CD4-positive, alpha-beta T cell treated with Interleukin-17A for 1 hour (primary cell): ENCODE measurements around the gene COL18A1.

Experiments used
- DNase-seq: peaks from one replicate; pipeline ENCODE4 v3.0.0-alpha.2; 2020

Gene COL18A1

GRCh38 chr21:45383615-45384201, 21.3 kb upstream of the COL18A1 start:
- DNase-seq = no peak

GRCh38 chr21:45384656-45385548, 20.1 kb upstream of the COL18A1 start:
- no peak for DNase-seq

DNA sequence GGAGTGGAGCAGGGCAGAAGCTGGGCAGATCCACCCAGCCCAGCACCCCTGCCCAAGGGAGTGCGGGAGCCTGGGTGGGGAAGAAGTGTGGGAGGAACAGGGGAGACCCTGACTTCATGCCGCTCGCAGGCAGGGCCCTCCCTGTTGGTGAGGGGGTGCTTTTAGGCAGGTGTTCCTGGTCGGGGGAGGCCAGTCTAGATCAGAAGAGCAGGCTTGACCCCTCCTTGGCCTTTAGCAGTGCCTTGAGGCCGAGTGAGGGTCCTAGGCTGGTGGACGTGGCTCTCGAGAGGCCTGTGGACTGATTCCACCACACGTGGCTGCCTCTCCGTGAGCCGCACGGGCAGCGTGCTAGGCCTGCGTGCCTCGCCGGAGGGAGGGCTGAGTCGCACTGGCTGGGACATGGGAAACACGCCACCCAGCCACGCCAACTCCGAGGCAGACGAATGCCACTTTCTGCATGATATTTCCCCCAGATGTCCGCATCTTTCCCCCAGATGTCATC, 19.4 kb upstream of the COL18A1 start:
- DNase-seq = no peak

DNA sequence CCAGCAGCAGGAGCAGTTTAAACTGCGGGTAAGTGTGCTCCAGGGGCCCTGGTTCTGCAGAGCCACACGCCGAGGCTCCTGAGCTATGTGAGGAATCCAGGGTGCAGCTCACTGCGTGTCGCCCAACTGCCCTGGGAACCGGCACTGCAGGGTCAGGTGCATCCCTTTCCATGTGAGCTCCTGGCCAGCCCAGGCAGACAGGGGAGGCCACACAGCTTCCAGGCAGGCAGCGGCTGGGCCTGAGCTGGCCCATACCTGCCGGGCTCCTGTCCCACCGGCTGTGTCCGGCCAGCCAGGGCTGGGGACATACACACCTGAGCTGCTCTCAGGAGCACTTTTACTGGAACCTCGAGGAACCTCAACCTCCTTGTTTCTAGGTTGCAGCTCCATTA, 18.6 kb upstream of the COL18A1 start:
- no peak for DNase-seq

DNA sequence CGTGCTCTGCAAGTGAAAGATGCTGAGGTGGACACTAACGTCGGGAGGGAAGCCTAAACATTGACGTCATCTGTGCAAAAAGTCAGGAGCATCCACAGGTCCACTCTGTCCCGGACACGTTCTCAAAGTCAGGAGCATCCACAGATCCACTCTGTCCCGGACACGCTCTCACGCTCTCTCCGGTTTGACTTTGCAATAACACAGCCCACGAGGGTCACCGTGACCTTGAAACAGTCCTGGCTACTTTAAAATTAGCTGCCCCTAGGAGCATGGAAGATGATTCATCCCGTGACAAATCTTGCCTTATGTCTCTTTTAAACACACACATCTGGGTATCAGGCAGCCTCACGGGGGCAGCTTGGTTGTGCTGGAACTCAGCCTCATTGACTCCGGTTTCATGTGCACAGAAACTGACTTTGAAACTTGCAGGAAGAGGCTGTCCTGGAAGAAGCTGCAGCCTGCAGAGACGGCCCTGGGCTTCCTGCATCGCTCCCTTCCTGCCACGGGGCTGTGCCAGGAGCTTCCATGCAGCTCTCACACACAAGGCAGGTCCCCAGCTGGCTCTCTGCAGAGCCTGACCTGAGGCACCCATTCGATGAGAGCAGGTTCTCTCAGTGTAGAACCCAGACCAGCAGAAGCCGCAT, 18.1 kb upstream of the COL18A1 start:
- DNase-seq = no peak

DNA sequence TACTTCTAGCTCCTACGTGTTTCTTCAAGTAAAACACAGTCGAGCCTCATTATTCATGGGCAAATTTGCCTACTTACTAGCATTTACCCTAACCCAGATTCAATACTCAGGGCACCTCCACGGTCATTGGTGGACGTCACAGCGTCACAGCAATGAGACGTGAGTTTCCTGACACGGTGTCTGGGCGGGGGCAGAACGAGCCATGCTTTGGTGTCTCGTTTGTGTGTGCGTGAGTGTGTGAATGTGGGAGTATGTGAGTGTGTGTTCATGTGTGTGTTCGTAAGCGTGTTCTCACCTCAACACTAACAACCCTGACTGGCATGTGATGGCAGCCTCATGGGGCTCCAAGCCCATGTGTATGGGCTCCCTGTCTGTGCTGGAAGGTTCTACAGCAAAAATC, 17.5 kb upstream of the COL18A1 start:
- no peak for DNase-seq

GRCh38 chr21:45388011-45388521, 16.9 kb upstream of the COL18A1 start:
- DNase-seq = no peak

DNA sequence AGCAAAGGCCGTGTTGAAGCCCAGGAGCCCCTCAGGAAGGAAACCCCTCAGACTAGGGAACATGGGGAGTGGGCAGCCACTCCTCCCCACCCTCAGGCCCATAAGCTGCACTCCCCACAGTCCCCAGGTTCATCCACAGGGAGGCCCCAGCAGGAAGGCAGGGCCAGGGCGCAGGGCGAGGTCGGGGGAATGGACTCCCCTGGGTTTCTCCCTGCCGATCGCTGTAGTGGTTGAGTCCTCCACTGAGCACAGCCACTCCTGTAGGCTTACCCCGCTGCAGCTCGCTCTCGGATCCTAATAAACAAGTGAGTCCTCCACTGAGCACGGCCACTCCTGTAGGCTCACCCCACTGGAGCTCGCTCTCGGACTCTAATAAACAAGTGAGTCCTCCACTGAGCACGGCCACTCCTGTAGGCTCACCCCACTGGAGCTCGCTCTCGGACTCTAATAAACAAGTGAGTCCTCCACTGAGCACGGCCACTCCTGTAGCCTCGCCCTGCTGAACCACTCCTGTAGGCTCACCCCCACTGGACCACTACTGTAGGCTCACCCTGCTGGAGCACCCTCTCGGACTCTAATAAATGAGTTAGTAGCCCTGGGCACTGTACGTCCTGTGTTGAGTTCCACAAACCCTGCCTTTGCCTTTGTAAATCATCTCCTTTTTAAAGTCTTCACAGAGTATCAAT, 16.2 kb upstream of the COL18A1 start:
- DNase-seq = no peak

DNA sequence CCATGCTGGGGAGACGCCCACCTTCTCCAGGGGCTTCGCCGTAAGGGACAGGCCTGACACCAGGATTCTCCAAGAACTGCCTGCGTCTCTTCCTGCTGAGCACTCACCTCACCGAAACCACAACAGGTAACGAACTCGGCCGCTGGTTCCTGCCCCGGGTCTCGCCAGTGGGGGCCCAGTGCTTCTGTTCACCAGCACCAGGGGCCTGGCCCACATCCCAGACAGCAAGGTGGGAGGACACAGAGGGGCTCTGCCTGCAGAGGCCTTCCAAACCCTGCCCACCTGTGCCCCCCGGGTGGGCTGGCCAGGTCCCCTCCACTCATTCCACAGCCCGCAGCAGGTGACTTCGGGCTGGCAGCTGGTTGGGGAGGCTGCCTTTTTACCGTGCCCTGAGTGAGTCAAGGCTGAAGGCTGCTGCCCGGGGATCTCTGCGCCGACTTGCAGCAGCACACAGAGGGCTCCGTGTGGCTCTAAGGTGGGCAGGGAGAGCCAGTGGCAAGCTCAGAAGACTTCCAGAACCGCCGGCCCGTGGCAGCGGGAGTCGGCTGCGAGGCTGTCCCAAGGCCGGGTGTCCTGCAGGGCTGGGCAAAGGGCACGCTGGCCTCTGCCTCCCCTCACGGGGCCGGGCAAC, 14.7 kb upstream of the COL18A1 start:
- DNase-seq = no peak

- no peak for DNase-seq
Measured at GRCh38 chr21:45390831-45391742, 13.9 kb upstream of the COL18A1 start.

GRCh38 chr21:45391743-45392572, 13.0 kb upstream of the COL18A1 start:
- DNase-seq = no peak

- DNase-seq = no peak
Measured at GRCh38 chr21:45392573-45392971, 12.4 kb upstream of the COL18A1 start.

DNA sequence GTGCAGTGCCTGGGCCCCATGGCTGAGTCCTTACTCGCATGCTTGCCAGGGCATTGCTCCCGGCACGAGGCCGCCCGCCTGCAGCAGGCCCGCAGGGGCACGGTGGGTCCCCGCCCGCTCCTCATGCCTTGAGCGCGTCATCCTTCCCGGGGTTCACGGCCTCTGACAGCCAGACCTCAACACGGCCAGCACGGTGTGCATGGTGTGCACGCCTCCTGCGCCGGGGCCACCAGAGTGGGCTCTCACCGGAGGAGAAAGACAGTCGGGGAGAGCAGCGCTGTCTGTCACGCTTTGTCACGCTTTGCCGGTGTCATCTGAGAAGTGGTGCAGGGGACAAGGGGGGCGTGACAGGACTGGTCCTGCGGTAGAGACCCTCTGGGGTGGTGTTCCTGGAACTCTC, 11.9 kb upstream of the COL18A1 start:
- DNase-seq = no peak

- no peak for DNase-seq
Measured at GRCh38 chr21:45393833-45394638, 10.9 kb upstream of the COL18A1 start.

DNA sequence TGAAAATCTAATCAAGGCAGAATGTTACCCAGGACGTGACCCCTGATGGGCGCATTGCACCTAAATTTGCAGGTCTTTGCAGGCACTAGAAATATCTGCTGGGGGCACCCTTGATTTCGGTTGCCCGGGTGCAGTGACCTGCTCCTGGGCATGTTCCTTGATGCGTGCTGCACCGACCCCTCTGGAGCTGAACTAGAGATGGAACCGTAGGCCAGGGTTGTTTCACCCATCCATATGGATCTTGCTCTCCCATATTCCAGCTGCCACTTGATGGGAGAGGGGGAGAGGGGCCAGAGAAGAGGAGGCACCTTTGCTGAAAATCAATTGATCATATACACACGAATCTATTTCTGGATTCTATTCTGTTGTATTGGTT, 8.4 kb upstream of the COL18A1 start:
- DNase-seq = no peak

GRCh38 chr21:45397381-45397780, 7.6 kb upstream of the COL18A1 start:
- DNase-seq = no peak

- no peak for DNase-seq
Measured at GRCh38 chr21:45401054-45401518, 3.9 kb upstream of the COL18A1 start.

DNA sequence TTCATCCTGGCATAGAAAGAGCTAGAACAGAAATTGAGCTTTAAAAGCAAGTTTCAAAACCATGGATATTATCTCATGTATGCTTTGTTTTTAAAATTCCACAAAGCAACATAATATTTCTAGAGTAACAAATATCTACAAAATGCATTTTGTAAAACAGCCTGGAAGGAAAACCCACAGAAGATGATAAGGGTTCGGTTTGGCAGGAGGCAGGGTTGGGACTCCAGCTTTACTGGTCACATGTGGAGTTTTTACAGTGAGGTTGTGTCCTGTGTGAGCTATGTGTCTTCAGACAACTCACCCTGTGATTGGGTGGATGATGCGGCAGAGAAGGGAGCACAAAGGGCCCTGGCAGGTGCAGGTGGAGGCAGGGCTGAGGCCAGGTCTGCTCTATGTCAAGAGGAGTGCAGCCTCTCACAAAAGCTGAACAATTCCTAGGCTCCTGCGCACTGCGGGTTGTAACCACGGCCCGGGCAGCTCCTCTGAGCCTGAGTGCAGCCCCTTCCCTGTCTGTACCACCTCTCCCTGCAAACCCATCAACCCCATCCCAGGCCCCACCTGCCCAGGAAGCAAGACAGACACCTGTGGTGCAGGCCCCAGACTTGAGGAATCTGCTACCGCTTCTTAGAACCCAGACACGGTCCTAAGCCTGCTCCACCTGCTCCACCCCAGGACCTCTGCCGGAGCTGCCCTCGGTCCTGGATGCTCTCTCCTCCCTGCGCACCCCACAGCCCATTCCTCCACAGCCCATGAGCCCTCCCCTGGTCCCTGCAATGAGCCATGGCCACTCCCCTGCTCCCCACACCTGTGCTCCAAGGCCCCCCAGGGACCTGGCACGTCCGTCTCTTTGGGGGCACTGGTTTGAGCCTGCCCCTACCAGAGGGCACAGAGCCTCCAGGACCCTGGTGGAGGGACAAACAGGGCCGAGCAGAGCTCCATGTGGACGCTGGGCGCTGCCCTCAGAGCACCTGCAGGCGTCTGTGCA, 2.8 kb upstream of the COL18A1 start:
- no peak for DNase-seq
